Measurements from ENCODE around the gene ITGA1. TPM values are rescaled to one million over a fixed set of nuclear protein-coding genes. Genes with fewer than 3 reads are reported as not detected.

Gene ITGA1
- total RNA-seq, 1 experiment from 2014 or later, result 26.4 TPM

- TF ChIP-seq, protein P1, sequence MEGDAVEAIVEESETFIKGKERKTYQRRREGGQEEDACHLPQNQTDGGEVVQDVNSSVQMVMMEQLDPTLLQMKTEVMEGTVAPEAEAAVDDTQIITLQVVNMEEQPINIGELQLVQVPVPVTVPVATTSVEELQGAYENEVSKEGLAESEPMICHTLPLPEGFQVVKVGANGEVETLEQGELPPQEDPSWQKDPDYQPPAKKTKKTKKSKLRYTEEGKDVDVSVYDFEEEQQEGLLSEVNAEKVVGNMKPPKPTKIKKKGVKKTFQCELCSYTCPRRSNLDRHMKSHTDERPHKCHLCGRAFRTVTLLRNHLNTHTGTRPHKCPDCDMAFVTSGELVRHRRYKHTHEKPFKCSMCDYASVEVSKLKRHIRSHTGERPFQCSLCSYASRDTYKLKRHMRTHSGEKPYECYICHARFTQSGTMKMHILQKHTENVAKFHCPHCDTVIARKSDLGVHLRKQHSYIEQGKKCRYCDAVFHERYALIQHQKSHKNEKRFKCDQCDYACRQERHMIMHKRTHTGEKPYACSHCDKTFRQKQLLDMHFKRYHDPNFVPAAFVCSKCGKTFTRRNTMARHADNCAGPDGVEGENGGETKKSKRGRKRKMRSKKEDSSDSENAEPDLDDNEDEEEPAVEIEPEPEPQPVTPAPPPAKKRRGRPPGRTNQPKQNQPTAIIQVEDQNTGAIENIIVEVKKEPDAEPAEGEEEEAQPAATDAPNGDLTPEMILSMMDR (IDR thresholded peaks at IDR 0.05; ENCODE audit: insufficient read depth in 1 of 2, low read depth in 1 of 2, low read length in 1 of 2, severe bottlenecking in 1 of 2, unreplicated experiment in 1 of 2), result no peak
- intact Hi-C loops (cut with micrococcal nuclease; ENCODE audit: unreplicated experiment), result no loop called here
- peaks cover 15% of the 10 kb centered on the region for H3K9me3 Mint-ChIP-seq (ENCODE audit: unreplicated experiment)
- no peak for DNase-seq
- H3K36me3 Mint-ChIP-seq (ENCODE audit: insufficient read depth, unreplicated experiment), result no peaks in the 10 kb centered on the region
- peaks cover 14% of the 10 kb centered on the region for H3K9me3 ChIP-seq
- no peaks in the 10 kb centered on the region for H3K27me3 Mint-ChIP-seq (ENCODE audit: insufficient read depth, unreplicated experiment)
- CTCF ChIA-PET, result no interaction called here
- BruUV-seq (replicated peaks), result no TSS peak
- no peaks in the 10 kb centered on the region for H3K4me1 ChIP-seq
- POLR2A ChIA-PET, result no interaction called here
- no peak overlapping the region for H3K4me3 Mint-ChIP-seq (ENCODE audit: unreplicated experiment)
- H3K36me3 ChIP-seq (ENCODE audit: control insufficient read depth, insufficient read depth, low read length), result no peaks in the 10 kb centered on the region
- H3K27me3 ChIP-seq (replicated peaks; ENCODE audit: control insufficient read depth, insufficient read depth, low read length), result no peaks in the 10 kb centered on the region
- no peak overlapping the region for H3K27ac Mint-ChIP-seq (ENCODE audit: unreplicated experiment)
- peaks cover 7% of the 10 kb centered on the region for H3K4me1 Mint-ChIP-seq (ENCODE audit: low read depth, unreplicated experiment)
- H3K4me3 ChIP-seq (ENCODE audit: low read depth, low read length), result no peak overlapping the region
Measured at GRCh38 chr5:52977264-52977897, 189.7 kb downstream of the ITGA1 start.

GRCh38 chr5:52981507-52981906, 193.8 kb downstream of the ITGA1 start:
- BruUV-seq (replicated peaks), result no TSS peak
- no peak overlapping the region for H3K4me3 Mint-ChIP-seq (ENCODE audit: unreplicated experiment)
- H3K27me3 ChIP-seq (replicated peaks; ENCODE audit: control insufficient read depth, insufficient read depth, low read length), result no peaks in the 10 kb centered on the region
- no peak overlapping the region for H3K4me3 ChIP-seq (ENCODE audit: low read depth, low read length)
- no peaks in the 10 kb centered on the region for H3K9me3 Mint-ChIP-seq (ENCODE audit: unreplicated experiment)
- no peak overlapping the region for H3K27ac Mint-ChIP-seq (ENCODE audit: unreplicated experiment)
- intact Hi-C loops (cut with micrococcal nuclease; ENCODE audit: unreplicated experiment), result no loop called here
- no peak for DNase-seq
- TF ChIP-seq, protein P1 (IDR thresholded peaks at IDR 0.05; ENCODE audit: insufficient read depth in 1 of 2, low read depth in 1 of 2, low read length in 1 of 2, severe bottlenecking in 1 of 2, unreplicated experiment in 1 of 2), result no peak
- peaks cover 10% of the 10 kb centered on the region for H3K4me1 Mint-ChIP-seq (ENCODE audit: low read depth, unreplicated experiment)
- no peaks in the 10 kb centered on the region for H3K27me3 Mint-ChIP-seq (ENCODE audit: insufficient read depth, unreplicated experiment)
- CTCF ChIA-PET, result no interaction called here
- H3K36me3 Mint-ChIP-seq (ENCODE audit: insufficient read depth, unreplicated experiment), result no peaks in the 10 kb centered on the region
- peaks cover 12% of the 10 kb centered on the region for H3K9me3 ChIP-seq
- H3K36me3 ChIP-seq (ENCODE audit: control insufficient read depth, insufficient read depth, low read length), result no peaks in the 10 kb centered on the region
- H3K4me1 ChIP-seq, result peaks cover 5% of the 10 kb centered on the region
- POLR2A ChIA-PET, result no interaction called here

- Mint-ChIP-seq H3K4me1 (ENCODE audit: low read depth, unreplicated experiment) (peaks cover 23% of the 10 kb centered on the region), H3K27me3 (ENCODE audit: insufficient read depth, unreplicated experiment) (no peaks in the 10 kb centered on the region), H3K36me3 (ENCODE audit: insufficient read depth, unreplicated experiment) (no peaks in the 10 kb centered on the region), H3K9me3 (ENCODE audit: unreplicated experiment) (no peaks in the 10 kb centered on the region), H3K4me3 (ENCODE audit: unreplicated experiment) (no peak overlapping the region), H3K27ac (ENCODE audit: unreplicated experiment) (no peak overlapping the region)
- TF ChIP-seq, protein P1 (IDR thresholded peaks at IDR 0.05; ENCODE audit: insufficient read depth in 1 of 2, low read depth in 1 of 2, low read length in 1 of 2, severe bottlenecking in 1 of 2, unreplicated experiment in 1 of 2), result no peak
- no peaks in the 10 kb centered on the region for H3K36me3 ChIP-seq (ENCODE audit: control insufficient read depth, insufficient read depth, low read length)
- ChIA-PET POLR2A (no interaction called here), CTCF (no interaction called here)
- H3K4me3 ChIP-seq (ENCODE audit: low read depth, low read length), result no peak overlapping the region
- peaks cover 15% of the 10 kb centered on the region for H3K4me1 ChIP-seq
- no peaks in the 10 kb centered on the region for H3K9me3 ChIP-seq
- no TSS peak for BruUV-seq (replicated peaks)
- intact Hi-C loops (cut with micrococcal nuclease; ENCODE audit: unreplicated experiment), result no loop called here
- no peaks in the 10 kb centered on the region for H3K27me3 ChIP-seq (replicated peaks; ENCODE audit: control insufficient read depth, insufficient read depth, low read length)
- no peak for DNase-seq
Measured at GRCh38 chr5:52983731-52984636, 196.3 kb downstream of the ITGA1 start.

All from Caco-2 (cell line).